Fibroblast of lung (primary cell): Measurements from ENCODE around the gene GABRE. TPM values are rescaled to one million over a fixed set of nuclear protein-coding genes. Genes with fewer than 3 reads are reported as not detected.

Experiments
- DNase-seq, 2 donors: peaks; one replicate each; pipeline versions ENCODE4 v3.0.0 to v3.0.0-alpha.2; 2010; ENCODE audit warnings: low read depth in 2 of 2
- H2AFZ ChIP-seq: 2 replicates; pipeline ENCODE4 v1.5.1; 2012; ENCODE audit warnings: low read length, control low read depth, inconsistent platforms
- H3K27ac ChIP-seq: 2 replicates; pipeline ENCODE4 v1.5.1; 2011; ENCODE audit warnings: low read length, control low read depth; ENCODE audit not compliant: insufficient read depth
- H3K27me3 ChIP-seq: 2 replicates; pipeline ENCODE4 v1.5.1; 2011; ENCODE audit warnings: mild to moderate bottlenecking, low read length; ENCODE audit not compliant: control insufficient read depth, insufficient read depth
- H3K36me3 ChIP-seq: 2 replicates; pipeline ENCODE4 v1.5.1; 2011; ENCODE audit warnings: low read length; ENCODE audit not compliant: control insufficient read depth, insufficient read depth
- H3K4me1 ChIP-seq: 2 replicates; pipeline ENCODE4 v1.5.1; 2011; ENCODE audit warnings: low read length; ENCODE audit not compliant: control insufficient read depth, insufficient read depth; ENCODE audit errors: extremely low read depth
- H3K4me2 ChIP-seq: 2 replicates; pipeline ENCODE4 v1.5.1; 2011; ENCODE audit warnings: low read length, control low read depth; ENCODE audit not compliant: insufficient read depth; ENCODE audit errors: extremely low read depth
- H3K4me3 ChIP-seq, 4 experiments: fragments of 200-600 bp in 1 of 4; sonication (generic) in 1 of 4; replicated peaks in 1 of 4; 2 replicates each; pipeline ENCODE4 v1.5.1; 2011 to 2016; ENCODE audit warnings: low read length in 4 of 4, low read depth in 3 of 4, mild to moderate bottlenecking in 3 of 4, control low read depth in 2 of 4, inconsistent platforms in 1 of 4, mixed read lengths in 1 of 4; ENCODE audit not compliant: insufficient read depth in 1 of 4; ENCODE audit errors: control extremely low read depth in 1 of 4
- H3K79me2 ChIP-seq: 2 replicates; pipeline ENCODE4 v1.5.1; 2012; ENCODE audit warnings: mild to moderate bottlenecking, low read length, inconsistent platforms; ENCODE audit not compliant: control insufficient read depth, insufficient read depth
- H3K9ac ChIP-seq: 2 replicates; pipeline ENCODE4 v1.5.1; 2011; ENCODE audit warnings: mild to moderate bottlenecking, low read length, control low read depth; ENCODE audit not compliant: insufficient read depth
- H3K9me3 ChIP-seq: 2 replicates; pipeline ENCODE4 v1.5.1; 2012; ENCODE audit warnings: low read depth, low read length; ENCODE audit not compliant: control insufficient read depth, insufficient read depth
- H4K20me1 ChIP-seq: 2 replicates; pipeline ENCODE4 v1.5.1; 2011; ENCODE audit warnings: low read length; ENCODE audit not compliant: control insufficient read depth, insufficient read depth; ENCODE audit errors: extremely low read depth
- CTCF ChIP-seq, 2 donors: IDR thresholded peaks in 1 of 2; conservative IDR thresholded peaks in 1 of 2; 1 replicate in 1 of 2; 2 replicates in 1 of 2; pipeline ENCODE4 v1.5.1; 2011 to 2012; ENCODE audit warnings: low read length in 2 of 2, control low read depth in 1 of 2, inconsistent platforms in 1 of 2, low read depth in 1 of 2, mild to moderate bottlenecking in 1 of 2
- EZH2 ChIP-seq: IDR thresholded peaks from 2 replicates; pipeline ENCODE4 v1.5.1; 2012; ENCODE audit warnings: low read length, control low read depth, mild to moderate bottlenecking; ENCODE audit errors: missing control alignments
- polyA plus RNA-seq, 2 donors: library from polyadenylated mRNA; depleted of rRNA in 1 of 2; stranded (reverse) in 1 of 2; unstranded in 1 of 2; fragments of >200 nt; gene quantifications; 2 replicates each; pipeline ENCODE4 v1.2.1, GENCODE V29; 2011 to 2012; ENCODE audit warnings: missing spikeins in 1 of 2
- total RNA-seq: library from RNA; depleted of rRNA; stranded (reverse); fragments of >200 nt; gene quantifications from 2 replicates; pipeline ENCODE4 v1.2.1, GENCODE V29; 2014

GABRE gene
- total and polyA plus RNA-seq, 2 donors (not counting 1 experiment from before 2014, with no cell fraction given): 2.0 to 3.8 TPM

- Histone ChIP-seq H3K27me3 (no peaks in the 10 kb centered on the region), H3K4me2 (no peak overlapping the region), H3K36me3 (no peaks in the 10 kb centered on the region), H3K4me1 (no peaks in the 10 kb centered on the region), H3K9me3 (no peaks in the 10 kb centered on the region), H3K27ac (no peak overlapping the region), H3K4me3 (no peak overlapping the region), H3K79me2 (no peaks in the 10 kb centered on the region), H3K9ac (no peak overlapping the region), H2AFZ (no peak overlapping the region), H4K20me1 (no peaks in the 10 kb centered on the region)
- DNase-seq: no peak
- no peak for TF ChIP-seq EZH2
- no peak for TF ChIP-seq CTCF (conservative IDR thresholded peaks at IDR 0.05 in 1 of 2, IDR thresholded peaks at IDR 0.05 in 1 of 2; ENCODE audit: low read depth in 1 of 2, low read length in 2 of 2)
Measured at GRCh38 chrX:151938172-151938571, 36.3 kb downstream of the GABRE start.

GRCh38 chrX:151935358-151935757 lies 39.1 kb downstream of the GABRE start:
- Histone ChIP-seq H3K36me3 (no peaks in the 10 kb centered on the region), H3K9me3 (no peaks in the 10 kb centered on the region), H3K27ac (no peak overlapping the region), H3K9ac (no peak overlapping the region), H4K20me1 (no peaks in the 10 kb centered on the region), H3K79me2 (no peaks in the 10 kb centered on the region), H2AFZ (no peak overlapping the region), H3K4me2 (no peak overlapping the region), H3K4me1 (no peaks in the 10 kb centered on the region), H3K4me3 (no peak overlapping the region), H3K27me3 (no peaks in the 10 kb centered on the region)
- no peak for DNase-seq
- TF ChIP-seq EZH2 (no peak), CTCF (conservative IDR thresholded peaks at IDR 0.05 in 1 of 2, IDR thresholded peaks at IDR 0.05 in 1 of 2; ENCODE audit: low read depth in 1 of 2, low read length in 2 of 2) (no peak)

- Histone ChIP-seq H3K27ac (no peak overlapping the region), H3K4me2 (no peak overlapping the region), H4K20me1 (no peaks in the 10 kb centered on the region), H2AFZ (no peak overlapping the region), H3K27me3 (no peaks in the 10 kb centered on the region), H3K4me1 (no peaks in the 10 kb centered on the region), H3K4me3 (no peak overlapping the region), H3K79me2 (no peaks in the 10 kb centered on the region), H3K36me3 (no peaks in the 10 kb centered on the region), H3K9ac (no peak overlapping the region), H3K9me3 (no peaks in the 10 kb centered on the region)
- no peak for TF ChIP-seq CTCF (conservative IDR thresholded peaks at IDR 0.05 in 1 of 2, IDR thresholded peaks at IDR 0.05 in 1 of 2; ENCODE audit: low read depth in 1 of 2, low read length in 2 of 2)
- TF ChIP-seq EZH2: no peak
- DNase-seq: no peak
Measured at GRCh38 chrX:151929126-151929525, 45.4 kb downstream of the GABRE start.
